ENCODE data around the gene STAMBPL1.
"Not testable (repeated sequence)": the region's sequence is repeated elsewhere in the genome, so short reads cannot be mapped to it uniquely, and the experiment has no call there.

DNA sequence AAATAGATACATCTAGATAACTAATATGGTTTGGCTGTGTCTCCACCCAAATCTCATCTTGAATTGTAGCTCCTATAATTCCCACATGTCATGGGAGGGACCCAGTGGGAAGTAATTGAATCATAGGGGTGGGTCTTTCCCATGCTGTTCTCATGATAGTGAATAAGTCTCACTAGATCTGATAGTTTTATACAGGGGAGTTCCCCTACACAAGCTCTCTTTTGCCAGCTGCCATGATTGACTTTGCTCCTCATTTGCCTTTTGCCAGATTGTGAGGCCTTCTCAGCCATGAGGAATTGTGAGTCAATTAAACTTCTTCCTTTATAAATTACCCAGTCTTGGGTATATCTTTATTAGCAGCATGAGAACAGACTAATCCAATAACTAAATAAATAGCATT lies 42.4 kb upstream of the STAMBPL1 start:
- not testable (repeated sequence) for TF ChIP-seq POLR2A, POLR2AphosphoS5 (IDR thresholded peaks at IDR 0.05)
- TF ChIP-seq, protein P1, sequence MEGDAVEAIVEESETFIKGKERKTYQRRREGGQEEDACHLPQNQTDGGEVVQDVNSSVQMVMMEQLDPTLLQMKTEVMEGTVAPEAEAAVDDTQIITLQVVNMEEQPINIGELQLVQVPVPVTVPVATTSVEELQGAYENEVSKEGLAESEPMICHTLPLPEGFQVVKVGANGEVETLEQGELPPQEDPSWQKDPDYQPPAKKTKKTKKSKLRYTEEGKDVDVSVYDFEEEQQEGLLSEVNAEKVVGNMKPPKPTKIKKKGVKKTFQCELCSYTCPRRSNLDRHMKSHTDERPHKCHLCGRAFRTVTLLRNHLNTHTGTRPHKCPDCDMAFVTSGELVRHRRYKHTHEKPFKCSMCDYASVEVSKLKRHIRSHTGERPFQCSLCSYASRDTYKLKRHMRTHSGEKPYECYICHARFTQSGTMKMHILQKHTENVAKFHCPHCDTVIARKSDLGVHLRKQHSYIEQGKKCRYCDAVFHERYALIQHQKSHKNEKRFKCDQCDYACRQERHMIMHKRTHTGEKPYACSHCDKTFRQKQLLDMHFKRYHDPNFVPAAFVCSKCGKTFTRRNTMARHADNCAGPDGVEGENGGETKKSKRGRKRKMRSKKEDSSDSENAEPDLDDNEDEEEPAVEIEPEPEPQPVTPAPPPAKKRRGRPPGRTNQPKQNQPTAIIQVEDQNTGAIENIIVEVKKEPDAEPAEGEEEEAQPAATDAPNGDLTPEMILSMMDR (IDR thresholded peaks at IDR 0.05), result not testable (repeated sequence)

Data from upper lobe of left lung (tissue), 4 donors.